ENCODE results near the gene STYXL2.

DNA sequence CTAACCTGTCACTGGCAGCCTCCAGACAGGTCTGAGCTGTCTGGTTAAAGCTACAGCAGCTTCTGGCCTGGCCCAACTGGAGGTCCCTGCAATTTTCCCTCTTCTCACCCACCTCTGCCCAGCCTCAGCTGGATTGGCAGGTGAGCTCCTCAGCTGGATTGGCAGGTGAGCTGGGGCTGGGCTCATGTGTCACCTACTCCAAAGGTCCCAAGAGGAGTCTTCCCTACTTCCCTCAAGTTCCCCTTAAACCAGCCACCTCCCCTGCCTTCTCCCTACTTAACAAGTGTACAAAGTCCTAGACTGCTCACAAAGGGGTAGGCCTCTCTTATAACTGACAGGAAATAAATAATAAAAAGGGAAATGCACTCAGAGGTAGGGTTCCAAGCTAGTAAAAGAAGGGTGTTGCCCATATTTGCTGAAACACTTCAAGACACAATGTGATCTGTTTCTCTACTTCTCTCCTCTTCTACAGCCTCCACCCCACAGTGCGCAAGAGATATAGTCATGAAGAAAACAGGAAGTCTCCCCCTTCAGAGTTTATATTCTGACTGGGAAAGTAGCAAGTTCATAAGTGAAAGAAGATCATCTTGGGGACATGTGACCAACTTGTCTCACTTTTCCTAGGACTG is 3.4 kb upstream of the STYXL2 start, which contains the start of gene GPA33:
- no peak for TF ChIP-seq POLR2A (IDR thresholded peaks at IDR 0.05)
- TF ChIP-seq, protein P1, sequence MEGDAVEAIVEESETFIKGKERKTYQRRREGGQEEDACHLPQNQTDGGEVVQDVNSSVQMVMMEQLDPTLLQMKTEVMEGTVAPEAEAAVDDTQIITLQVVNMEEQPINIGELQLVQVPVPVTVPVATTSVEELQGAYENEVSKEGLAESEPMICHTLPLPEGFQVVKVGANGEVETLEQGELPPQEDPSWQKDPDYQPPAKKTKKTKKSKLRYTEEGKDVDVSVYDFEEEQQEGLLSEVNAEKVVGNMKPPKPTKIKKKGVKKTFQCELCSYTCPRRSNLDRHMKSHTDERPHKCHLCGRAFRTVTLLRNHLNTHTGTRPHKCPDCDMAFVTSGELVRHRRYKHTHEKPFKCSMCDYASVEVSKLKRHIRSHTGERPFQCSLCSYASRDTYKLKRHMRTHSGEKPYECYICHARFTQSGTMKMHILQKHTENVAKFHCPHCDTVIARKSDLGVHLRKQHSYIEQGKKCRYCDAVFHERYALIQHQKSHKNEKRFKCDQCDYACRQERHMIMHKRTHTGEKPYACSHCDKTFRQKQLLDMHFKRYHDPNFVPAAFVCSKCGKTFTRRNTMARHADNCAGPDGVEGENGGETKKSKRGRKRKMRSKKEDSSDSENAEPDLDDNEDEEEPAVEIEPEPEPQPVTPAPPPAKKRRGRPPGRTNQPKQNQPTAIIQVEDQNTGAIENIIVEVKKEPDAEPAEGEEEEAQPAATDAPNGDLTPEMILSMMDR (IDR thresholded peaks at IDR 0.05): no peak
